ENCODE data around the gene TOX4.
"Not testable (repeated sequence)": the region's sequence is repeated elsewhere in the genome, so short reads cannot be mapped to it uniquely, and the experiment has no call there.

TOX4 gene

DNA sequence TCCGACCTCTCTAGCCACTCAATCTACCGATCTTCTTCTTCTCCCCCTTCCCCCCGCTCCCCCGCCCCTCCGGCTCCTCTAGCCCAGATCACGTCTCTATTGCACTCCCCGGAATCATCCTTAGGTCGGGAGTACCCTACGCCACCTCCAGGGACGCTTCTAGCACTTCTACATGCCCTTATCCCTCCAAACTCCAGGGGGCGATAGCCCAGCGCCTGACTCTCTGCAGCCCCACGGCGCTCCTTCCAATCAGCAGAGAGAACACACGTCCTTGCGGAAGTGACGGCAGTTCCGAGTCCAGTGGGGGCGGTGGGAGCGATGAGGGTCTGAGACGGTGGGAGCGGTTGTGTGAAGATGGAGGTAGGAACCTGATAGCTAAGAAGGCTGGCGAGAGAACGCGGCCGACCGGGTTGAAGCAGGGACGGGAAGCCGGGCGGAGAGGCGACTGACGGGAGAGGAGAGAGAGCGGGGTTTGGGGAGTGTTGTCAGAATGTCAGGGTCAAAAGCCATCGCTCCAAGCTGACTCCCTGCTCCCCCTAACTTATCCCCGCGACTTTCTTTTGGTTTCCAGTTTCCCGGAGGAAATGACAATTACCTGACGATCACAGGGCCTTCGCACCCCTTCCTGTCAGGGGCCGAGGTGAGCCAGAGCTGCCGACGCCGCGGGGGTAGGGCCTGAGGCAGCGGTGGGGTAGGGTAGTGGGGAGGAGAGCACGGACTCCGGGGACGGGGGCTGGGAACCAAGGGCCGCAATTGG, at the start of gene TOX4, which contains the start of gene RAB2B:
Gene TOX4 (plus strand): TSS at position 271 of the 757 bp plus-strand sequence. CDS start 84 bp downstream, at position 355.
Gene RAB2B (minus strand): TSS at position 35 of the 757 bp plus-strand sequence. CDS start 87 bp downstream, outside the sequence.
- no peak within 1 kb of the TSS for H3K27ac ChIP-seq (ENCODE audit: low read length)
- H3K36me3 ChIP-seq (ENCODE audit: control insufficient read depth, insufficient read depth, low read length) = no peaks in the 10 kb centered on the region
- peak within 1 kb of the TSS; percentile 88 for H3K4me3 ChIP-seq (ENCODE audit: low read length)
- no peaks in the 10 kb centered on the region for H3K9me3 ChIP-seq (ENCODE audit: control insufficient read depth, insufficient read depth, low read length)
- H3K4me1 ChIP-seq (ENCODE audit: control insufficient read depth, insufficient read depth, low read length) = no peaks in the 10 kb centered on the region
- no CpG with 5 or more reads among the region's 49 CpGs for WGBS (ENCODE audit: insufficient coverage, insufficient read length)
- peak; percentile 100 for DNase-seq (ENCODE audit: low read depth, low spot score)
- no peaks in the 10 kb centered on the region for H3K27me3 ChIP-seq (ENCODE audit: control insufficient read depth, insufficient read depth, low read length)

DNA sequence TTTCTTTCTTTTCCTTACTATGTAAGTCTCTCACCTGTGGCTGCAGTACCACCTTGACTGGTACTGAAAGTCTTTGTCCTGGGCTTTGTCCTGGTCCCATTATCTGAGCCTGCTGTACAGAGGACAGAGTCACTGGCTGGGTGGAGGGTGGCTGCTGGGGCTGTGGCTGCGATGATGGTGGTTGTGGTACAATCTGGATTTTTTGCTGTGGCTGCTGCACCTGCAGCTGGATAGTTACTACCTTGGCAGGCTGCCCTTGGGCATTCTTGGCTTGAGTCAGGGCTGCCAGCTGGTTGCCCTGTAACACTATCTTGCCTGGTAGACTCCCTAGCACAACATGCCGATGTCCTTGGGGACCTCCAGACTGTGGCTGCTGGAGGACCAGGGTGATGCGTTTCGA, 48.1 kb upstream of the TOX4 start:
- no peak overlapping the region for H3K4me3 ChIP-seq (ENCODE audit: low read length)
- DNase-seq (ENCODE audit: low read depth, low spot score) = no peak
- no peaks in the 10 kb centered on the region for H3K27me3 ChIP-seq (ENCODE audit: control insufficient read depth, insufficient read depth, low read length)
- no peaks in the 10 kb centered on the region for H3K4me1 ChIP-seq (ENCODE audit: control insufficient read depth, insufficient read depth, low read length)
- H3K9me3 ChIP-seq (ENCODE audit: control insufficient read depth, insufficient read depth, low read length) = no peaks in the 10 kb centered on the region
- no CpG with 5 or more reads among the region's 4 CpGs for WGBS (ENCODE audit: insufficient coverage, insufficient read length)
- H3K27ac ChIP-seq (ENCODE audit: low read length) = no peak overlapping the region
- H3K36me3 ChIP-seq (ENCODE audit: control insufficient read depth, insufficient read depth, low read length) = peaks cover 33% of the 10 kb centered on the region

- Histone ChIP-seq H3K27ac (ENCODE audit: low read length) (no peak overlapping the region), H3K9me3 (ENCODE audit: control insufficient read depth, insufficient read depth, low read length) (no peaks in the 10 kb centered on the region), H3K27me3 (ENCODE audit: control insufficient read depth, insufficient read depth, low read length) (no peaks in the 10 kb centered on the region), H3K4me3 (ENCODE audit: low read length) (no peak overlapping the region), H3K4me1 (ENCODE audit: control insufficient read depth, insufficient read depth, low read length) (no peaks in the 10 kb centered on the region), H3K36me3 (ENCODE audit: control insufficient read depth, insufficient read depth, low read length) (peaks cover 29% of the 10 kb centered on the region)
- no peak for DNase-seq (ENCODE audit: low read depth, low spot score)
- WGBS (ENCODE audit: insufficient coverage, insufficient read length) = no CpG with 5 or more reads among the region's 2 CpGs
These were observed 45.9 kb upstream of the TOX4 start for GRCh38 chr14:21431126-21431525.

- no peaks in the 10 kb centered on the region for H3K4me1 ChIP-seq (ENCODE audit: control insufficient read depth, insufficient read depth, low read length)
- no CpG with 5 or more reads among the region's 11 CpGs for WGBS (ENCODE audit: insufficient coverage, insufficient read length)
- no peak for DNase-seq (ENCODE audit: low read depth, low spot score)
- no peak overlapping the region for H3K27ac ChIP-seq (ENCODE audit: low read length)
- H3K9me3 ChIP-seq (ENCODE audit: control insufficient read depth, insufficient read depth, low read length) = no peaks in the 10 kb centered on the region
- H3K4me3 ChIP-seq (ENCODE audit: low read length) = peak overlapping the region; percentile 78; the same call in 1 of the 2 replicates
- H3K27me3 ChIP-seq (ENCODE audit: control insufficient read depth, insufficient read depth, low read length) = no peaks in the 10 kb centered on the region
- H3K36me3 ChIP-seq (ENCODE audit: control insufficient read depth, insufficient read depth, low read length) = peaks cover under 1% of the 10 kb centered on the region; the same call in 1 of the 2 replicates
These were observed 40.4 kb upstream of the TOX4 start for GRCh38 chr14:21436567-21437062.

- WGBS (ENCODE audit: insufficient coverage, insufficient read length) = no CpG with 5 or more reads among the region's 33 CpGs
These were observed 39.7 kb upstream of the TOX4 start for GRCh38 chr14:21437063-21437901.

GRCh38 chr14:21440859-21441258, 36.1 kb upstream of the TOX4 start:
- H3K4me3 ChIP-seq (ENCODE audit: low read length) = no peak overlapping the region
- H3K36me3 ChIP-seq (ENCODE audit: control insufficient read depth, insufficient read depth, low read length) = no peaks in the 10 kb centered on the region
- DNase-seq (ENCODE audit: low read depth, low spot score) = no peak
- H3K4me1 ChIP-seq (ENCODE audit: control insufficient read depth, insufficient read depth, low read length) = no peaks in the 10 kb centered on the region
- H3K27ac ChIP-seq (ENCODE audit: low read length) = no peak overlapping the region
- H3K9me3 ChIP-seq (ENCODE audit: control insufficient read depth, insufficient read depth, low read length) = no peaks in the 10 kb centered on the region
- no peaks in the 10 kb centered on the region for H3K27me3 ChIP-seq (ENCODE audit: control insufficient read depth, insufficient read depth, low read length)

More at GRCh38 chr14:21437063-21437901, 39.7 kb upstream of the TOX4 start:
- Histone ChIP-seq H3K36me3 (ENCODE audit: control insufficient read depth, insufficient read depth, low read length) (no peaks in the 10 kb centered on the region), H3K27ac (ENCODE audit: low read length) (peak overlapping the region; percentile 19), H3K4me1 (ENCODE audit: control insufficient read depth, insufficient read depth, low read length) (no peaks in the 10 kb centered on the region), H3K4me3 (ENCODE audit: low read length) (peak overlapping the region; percentile 78; the same call in 1 of the 2 replicates), H3K9me3 (ENCODE audit: control insufficient read depth, insufficient read depth, low read length) (no peaks in the 10 kb centered on the region), H3K27me3 (ENCODE audit: control insufficient read depth, insufficient read depth, low read length) (no peaks in the 10 kb centered on the region)
- peak; percentile 98 for DNase-seq (ENCODE audit: low read depth, low spot score)

GRCh38 chr14:21442657-21443056, 34.3 kb upstream of the TOX4 start:
- not testable (repeated sequence) for H3K36me3 ChIP-seq (ENCODE audit: control insufficient read depth, insufficient read depth, low read length); DNase-seq (ENCODE audit: low read depth, low spot score); H3K27me3 ChIP-seq (ENCODE audit: control insufficient read depth, insufficient read depth, low read length); H3K4me1 ChIP-seq (ENCODE audit: control insufficient read depth, insufficient read depth, low read length); H3K4me3 ChIP-seq (ENCODE audit: low read length); H3K27ac ChIP-seq (ENCODE audit: low read length); H3K9me3 ChIP-seq (ENCODE audit: control insufficient read depth, insufficient read depth, low read length)
- WGBS (ENCODE audit: insufficient coverage, insufficient read length) = no CpG with 5 or more reads among the region's 1 CpG

DNA sequence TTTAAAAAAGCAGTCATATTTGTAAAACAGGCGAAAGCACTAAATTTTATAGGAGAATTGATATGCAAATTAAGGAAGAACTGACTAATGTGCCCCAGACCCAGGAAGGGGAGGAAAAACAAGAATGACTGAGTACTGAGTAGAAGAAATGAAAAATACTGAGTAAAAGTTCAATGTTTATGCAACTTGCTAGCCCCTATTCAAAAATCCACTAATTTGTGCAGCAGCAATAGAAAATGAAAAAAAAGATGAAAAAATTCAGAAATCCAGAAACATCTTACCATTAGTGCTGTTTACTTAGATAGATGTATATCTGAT, 27.1 kb upstream of the TOX4 start:
- Histone ChIP-seq H3K27me3 (ENCODE audit: control insufficient read depth, insufficient read depth, low read length) (no peaks in the 10 kb centered on the region), H3K27ac (ENCODE audit: low read length) (no peak overlapping the region), H3K4me1 (ENCODE audit: control insufficient read depth, insufficient read depth, low read length) (peaks cover 1% of the 10 kb centered on the region; the same call in 1 of the 2 replicates), H3K36me3 (ENCODE audit: control insufficient read depth, insufficient read depth, low read length) (no peaks in the 10 kb centered on the region), H3K9me3 (ENCODE audit: control insufficient read depth, insufficient read depth, low read length) (no peaks in the 10 kb centered on the region), H3K4me3 (ENCODE audit: low read length) (no peak overlapping the region)
- no peak for DNase-seq (ENCODE audit: low read depth, low spot score)
- no CpG with 5 or more reads among the region's 1 CpG for WGBS (ENCODE audit: insufficient coverage, insufficient read length)

DNA sequence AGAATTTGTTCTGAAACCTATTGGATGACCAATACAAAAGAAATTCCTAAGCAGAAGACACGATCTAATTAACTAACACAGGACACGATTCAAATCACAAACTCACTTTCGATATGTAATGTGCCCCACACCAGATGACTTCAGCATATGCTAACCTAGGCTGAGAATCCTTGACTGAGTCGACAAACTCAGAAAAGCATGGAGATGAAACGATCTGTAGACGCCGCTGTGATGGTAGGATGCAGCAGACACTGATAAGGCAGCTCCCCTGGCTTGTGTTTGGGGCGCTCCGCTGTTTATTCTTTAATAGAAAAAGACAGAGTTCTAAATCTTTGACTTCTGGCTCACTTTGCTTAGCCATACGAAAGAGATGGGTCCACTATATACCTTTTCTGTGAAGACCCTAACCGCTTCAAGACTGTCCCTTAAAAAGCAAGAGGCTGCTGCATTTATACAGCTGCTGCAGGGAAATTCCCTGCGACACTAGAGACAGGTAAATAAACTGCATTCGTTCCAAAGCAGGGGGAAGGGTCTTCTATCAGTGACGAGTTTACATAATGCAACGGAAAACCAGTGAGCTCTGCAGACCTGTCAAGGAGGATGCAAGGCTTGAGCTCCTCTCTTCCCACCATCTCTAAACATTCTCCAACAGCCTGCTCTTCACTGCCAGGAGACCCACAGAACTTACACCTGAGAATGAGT, 22.0 kb upstream of the TOX4 start:
- no peaks in the 10 kb centered on the region for H3K36me3 ChIP-seq (ENCODE audit: control insufficient read depth, insufficient read depth, low read length)
- no peak for DNase-seq (ENCODE audit: low read depth, low spot score)
- 0 out of 2 replicates have a peak, but pooled peaks cover 1% of the 10 kb centered on the region for H3K4me1 ChIP-seq (ENCODE audit: control insufficient read depth, insufficient read depth, low read length)
- H3K9me3 ChIP-seq (ENCODE audit: control insufficient read depth, insufficient read depth, low read length) = no peaks in the 10 kb centered on the region
- H3K27me3 ChIP-seq (ENCODE audit: control insufficient read depth, insufficient read depth, low read length) = no peaks in the 10 kb centered on the region
- H3K4me3 ChIP-seq (ENCODE audit: low read length) = peak overlapping the region; percentile 82; the same call in 1 of the 2 replicates
- H3K27ac ChIP-seq (ENCODE audit: low read length) = no peak overlapping the region
- WGBS (ENCODE audit: insufficient coverage, insufficient read length) = no CpG with 5 or more reads among the region's 15 CpGs

GRCh38 chr14:21455592-21455911, 21.4 kb upstream of the TOX4 start:
- no peak overlapping the region for H3K27ac ChIP-seq (ENCODE audit: low read length)
- no peaks in the 10 kb centered on the region for H3K36me3 ChIP-seq (ENCODE audit: control insufficient read depth, insufficient read depth, low read length)
- DNase-seq (ENCODE audit: low read depth, low spot score) = no peak
- no peaks in the 10 kb centered on the region for H3K9me3 ChIP-seq (ENCODE audit: control insufficient read depth, insufficient read depth, low read length)
- H3K4me3 ChIP-seq (ENCODE audit: low read length) = peak overlapping the region; percentile 82
- WGBS (ENCODE audit: insufficient coverage, insufficient read length) = no CpG with 5 or more reads among the region's 17 CpGs
- 0 out of 2 replicates have a peak, but pooled peaks cover 1% of the 10 kb centered on the region for H3K4me1 ChIP-seq (ENCODE audit: control insufficient read depth, insufficient read depth, low read length)
- H3K27me3 ChIP-seq (ENCODE audit: control insufficient read depth, insufficient read depth, low read length) = no peaks in the 10 kb centered on the region

All from iPS DF 6.9 (cell line).